HepG2 (cell line): ENCODE measurements around the gene KRTAP10-11. TPM values are rescaled to one million over a fixed set of nuclear protein-coding genes. Genes with fewer than 3 reads are reported as not detected.
"Not testable (repeated sequence)": the region's sequence is repeated elsewhere in the genome, so short reads cannot be mapped to it uniquely, and the experiment has no call there.

Source experiments
- ATAC-seq: fragments of 200-7000 bp; cut with Tn5 transposase; 3 replicates; pipeline ENCODE4 v1.9.1; 2020; ENCODE audit warnings: mild to moderate bottlenecking, moderate library complexity
- BruUV-seq: library from RNA; stranded (reverse); fragments of 400-500 nt; replicated peaks from 2 replicates; lab custom pipeline; 2021; lab: Mats Ljungman, UMichigan
- CTCF ChIA-PET: fragments of 300-600 bp; formaldehyde crosslinking; extraction: SDS; loops from one replicate; lab custom pipeline; 2021; ENCODE audit warnings: low total read pairs, inconsistent platforms, low intra/inter-chr PET ratio; lab: Yijun Ruan, JAX
- POLR2A ChIA-PET: fragments of 350-600 bp; sonication (Branson Sonifier 250); formaldehyde crosslinking; loops from one replicate; lab custom pipeline; 2020; ENCODE audit warnings: antibody characterized with exemption, inconsistent platforms; lab: Yijun Ruan, JAX
- DNase-seq: peaks from one replicate; pipeline ENCODE4 v3.0.0-alpha.2; 2015; ENCODE audit warnings: low spot score
- FAIRE-seq: peaks from 3 replicates; lab custom pipeline; 2011; peaks lifted over from hg19 to GRCh38; lab: Jason Lieb, UNC
- H2AFZ ChIP-seq: one replicate; pipeline ENCODE4 v1.6.1; 2011; ENCODE audit warnings: low read length, inconsistent platforms
- H3K27ac ChIP-seq: fragments of 300-600 bp; 3 replicates; pipeline ENCODE4 v1.8.0; 2011; ENCODE audit warnings: mixed run types, mild to moderate bottlenecking, mixed read lengths, low read length, inconsistent platforms; ENCODE audit not compliant: insufficient read depth; ENCODE audit errors: extremely low read length
- H3K27me3 ChIP-seq, 2 experiments: fragments of 200-600 bp in 1 of 2; 2 replicates in 1 of 2; 3 replicates in 1 of 2; pipeline versions ENCODE4 v1.6.0 to v1.8.0; 2011; ENCODE audit warnings: low read length in 2 of 2, mild to moderate bottlenecking in 2 of 2, moderate library complexity in 2 of 2, inconsistent platforms in 1 of 2; ENCODE audit not compliant: insufficient read depth in 2 of 2, control insufficient read depth in 1 of 2
- H3K36me3 ChIP-seq, 2 experiments: fragments of 200-600 bp in 1 of 2; replicated peaks in 1 of 2; 2 replicates in 1 of 2; 3 replicates in 1 of 2; pipeline versions ENCODE4 v1.5.1 to v1.8.0; 2011; ENCODE audit warnings: low read length in 2 of 2, inconsistent platforms in 1 of 2; ENCODE audit not compliant: insufficient read depth in 2 of 2, control insufficient read depth in 1 of 2
- H3K4me1 ChIP-seq: 2 replicates; pipeline ENCODE4 v1.5.1; 2012; ENCODE audit warnings: low read length, inconsistent platforms; ENCODE audit not compliant: insufficient read depth
- H3K4me2 ChIP-seq: 2 replicates; pipeline ENCODE4 v1.6.0; 2011; ENCODE audit warnings: low read depth, low read length, inconsistent platforms
- H3K4me3 ChIP-seq, 3 experiments: fragments of 200-600 bp in 1 of 3; sonication (generic), shearing (Covaris generic) in 1 of 3; replicated peaks in 1 of 3; 2 replicates each; pipeline ENCODE4 v1.5.1; 2011 to 2016; ENCODE audit warnings: low read length in 3 of 3, inconsistent platforms in 2 of 3, low read depth in 2 of 3, mild to moderate bottlenecking in 2 of 3, control low read depth in 1 of 3, mixed read lengths in 1 of 3; ENCODE audit not compliant: insufficient read depth in 1 of 3
- H3K79me2 ChIP-seq: one replicate; pipeline ENCODE4 v1.6.1; 2011; ENCODE audit warnings: low read length, inconsistent platforms; ENCODE audit not compliant: insufficient read depth
- H3K9ac ChIP-seq: 2 replicates; pipeline ENCODE4 v1.6.0; 2011; ENCODE audit warnings: mild to moderate bottlenecking, low read depth, low read length, inconsistent platforms; ENCODE audit not compliant: insufficient read depth
- H3K9me3 ChIP-seq: 2 replicates; pipeline ENCODE4 v1.5.1; 2012; ENCODE audit warnings: mild to moderate bottlenecking, low read length
- H4K20me1 ChIP-seq: 2 replicates; pipeline ENCODE4 v1.6.0; 2011; ENCODE audit warnings: inconsistent platforms, mild to moderate bottlenecking, low read length, moderate library complexity; ENCODE audit not compliant: insufficient read depth
- CHD4 ChIP-seq: fragments of 200-600 bp; sonication (generic); IDR thresholded peaks from 2 replicates; pipeline ENCODE4 v1.7.0; 2017; ENCODE audit warnings: mild to moderate bottlenecking, low read length, borderline replicate concordance
- RFXAP ChIP-seq: sonication (generic); formaldehyde crosslinking; IDR thresholded peaks from 2 replicates; pipeline ENCODE4 v1.4.0; 2020; ENCODE audit warnings: missing genetic modification reagents, borderline replicate concordance
- SRSF1 ChIP-seq: fragments of 200-400 bp; formaldehyde crosslinking; optimal IDR thresholded peaks from 2 replicates; pipeline ENCODE3; 2017; ENCODE audit warnings: mild to moderate bottlenecking, low read depth, low read length, moderate library complexity
- TGIF2 ChIP-seq: IDR thresholded peaks from 2 replicates; pipeline ENCODE4 v1.6.1; 2016; ENCODE audit warnings: control low read depth, missing compliant biosample characterization
- ZEB1 ChIP-seq: IDR thresholded peaks from 2 replicates; pipeline ENCODE4 v1.6.1; 2012; ENCODE audit warnings: mild to moderate bottlenecking, low read depth, inconsistent platforms; ENCODE audit not compliant: insufficient replicate concordance
- ZNF33A ChIP-seq: sonication (generic); formaldehyde crosslinking; IDR thresholded peaks from 2 replicates; pipeline ENCODE4 v1.5.1; 2020; ENCODE audit warnings: missing genetic modification reagents, mild to moderate bottlenecking, moderate library complexity, borderline replicate concordance
- WGBS: methylation state at CpG from one replicate; pipeline ENCODE4 v1.1.6; 2017; ENCODE audit warnings: low lambda C conversion rate; 5-methylcytosine and 5-hydroxymethylcytosine counted together
- in situ Hi-C: cut with HindIII; loops from 2 replicates; pipeline ENCODE4 v1.10.0; 2017; ENCODE audit warnings: low pct_unique_long_range_greater_than_20kb; ENCODE audit not compliant: extremely low pct_ligation_motif_present
- intact Hi-C: fragments of 100-400 bp; cut with micrococcal nuclease; formaldehyde crosslinking; loops from one replicate; pipeline ENCODE4 v1.10.0; 2022; ENCODE audit not compliant: unreplicated experiment
- polyA plus RNA-seq, 8 experiments: library from polyadenylated mRNA; depleted of rRNA in 3 of 8; stranded (reverse) in 7 of 8; unstranded in 1 of 8; fragments of >200 nt; fragmentation: Illumina TruSeq in 4 of 8; extraction: Trizol in 4 of 8; gene quantifications; 2 replicates each; pipeline versions ENCODE4 v1.2.1 to v1.2.3, GENCODE V29; 2011 to 2016; ENCODE audit warnings: low read depth in 4 of 8, missing spikeins in 1 of 8, mixed read lengths in 1 of 8; ENCODE audit not compliant: insufficient read depth in 1 of 8
- total RNA-seq, 5 experiments: library from RNA; depleted of rRNA; stranded (reverse); fragments of >200 nt; fragmentation: Illumina TruSeq; extraction: Trizol; gene quantifications; 2 replicates each; pipeline ENCODE4 v1.2.3, GENCODE V29; 2016; ENCODE audit warnings: low read depth in 1 of 5
- TF ChIP-seq, protein P1 (sequence below): sonication (generic); formaldehyde crosslinking; conservative IDR thresholded peaks from 2 replicates; pipeline ENCODE4 v1.4.0; 2020; ENCODE audit warnings: missing genetic modification reagents
- TF ChIP-seq, protein P2 (sequence below): sonication (generic); formaldehyde crosslinking; IDR thresholded peaks from 2 replicates; pipeline ENCODE4 v1.5.0; 2020; ENCODE audit warnings: missing genetic modification reagents, mild to moderate bottlenecking, borderline replicate concordance
- TF ChIP-seq, protein P3 (sequence below): sonication (generic); formaldehyde crosslinking; conservative IDR thresholded peaks from 2 replicates; pipeline ENCODE4 v1.4.0; 2020; ENCODE audit warnings: missing genetic modification reagents

KRTAP10-11 gene
- total and polyA plus RNA-seq, 2 of the 13 experiments (the other 11 are each of a cell fraction or from before 2014, with no cell fraction given), result not detected

DNA sequence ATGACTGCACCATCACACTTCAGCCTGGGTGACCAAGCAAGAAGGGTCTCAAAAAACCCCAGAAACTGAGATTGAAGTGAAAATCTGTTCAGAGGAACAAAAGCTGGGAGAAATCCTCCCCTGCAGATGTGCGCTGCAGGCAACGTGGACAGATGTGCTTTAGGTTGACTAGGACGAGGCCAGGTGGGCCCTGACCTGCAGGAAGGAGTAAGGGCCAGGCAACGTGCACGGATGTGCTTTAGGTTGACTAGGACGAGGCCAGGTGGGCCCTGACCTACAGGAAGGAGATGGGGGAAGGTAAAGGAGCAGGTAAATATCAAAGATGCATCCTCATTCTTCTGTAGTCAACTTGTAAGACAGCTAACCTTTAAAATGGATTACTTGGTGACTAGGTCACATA, 38.3 kb downstream of the KRTAP10-11 start:
- H3K9me3 ChIP-seq, result no peaks in the 10 kb centered on the region
- 25% methylated on average over 6 of the region's 6 CpGs for WGBS
- no peak overlapping the region for H2AFZ ChIP-seq
- H3K4me3 ChIP-seq, result no peak overlapping the region
- H3K9ac ChIP-seq, result no peak overlapping the region
- POLR2A ChIA-PET, result no interaction called here
- no TSS peak for BruUV-seq
- CTCF ChIA-PET, result no interaction called here
- ATAC-seq, result no peak
- H3K4me2 ChIP-seq, result no peak overlapping the region
- no peak for DNase-seq
- in situ Hi-C loops, result no loop called here
- no peaks in the 10 kb centered on the region for H3K4me1 ChIP-seq
- H3K79me2 ChIP-seq, result no peaks in the 10 kb centered on the region
- intact Hi-C loops, result no loop called here
- FAIRE-seq, result no peak
- H4K20me1 ChIP-seq, result no peaks in the 10 kb centered on the region
- no peak for TF ChIP-seq TGIF2
- TF ChIP-seq, protein P1, sequence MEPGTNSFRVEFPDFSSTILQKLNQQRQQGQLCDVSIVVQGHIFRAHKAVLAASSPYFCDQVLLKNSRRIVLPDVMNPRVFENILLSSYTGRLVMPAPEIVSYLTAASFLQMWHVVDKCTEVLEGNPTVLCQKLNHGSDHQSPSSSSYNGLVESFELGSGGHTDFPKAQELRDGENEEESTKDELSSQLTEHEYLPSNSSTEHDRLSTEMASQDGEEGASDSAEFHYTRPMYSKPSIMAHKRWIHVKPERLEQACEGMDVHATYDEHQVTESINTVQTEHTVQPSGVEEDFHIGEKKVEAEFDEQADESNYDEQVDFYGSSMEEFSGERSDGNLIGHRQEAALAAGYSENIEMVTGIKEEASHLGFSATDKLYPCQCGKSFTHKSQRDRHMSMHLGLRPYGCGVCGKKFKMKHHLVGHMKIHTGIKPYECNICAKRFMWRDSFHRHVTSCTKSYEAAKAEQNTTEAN (CRISPR knock-in tag), result no peak
- TF ChIP-seq SRSF1, result no peak
- no peak for TF ChIP-seq ZNF33A (CRISPR knock-in tag)
- TF ChIP-seq, protein P2, sequence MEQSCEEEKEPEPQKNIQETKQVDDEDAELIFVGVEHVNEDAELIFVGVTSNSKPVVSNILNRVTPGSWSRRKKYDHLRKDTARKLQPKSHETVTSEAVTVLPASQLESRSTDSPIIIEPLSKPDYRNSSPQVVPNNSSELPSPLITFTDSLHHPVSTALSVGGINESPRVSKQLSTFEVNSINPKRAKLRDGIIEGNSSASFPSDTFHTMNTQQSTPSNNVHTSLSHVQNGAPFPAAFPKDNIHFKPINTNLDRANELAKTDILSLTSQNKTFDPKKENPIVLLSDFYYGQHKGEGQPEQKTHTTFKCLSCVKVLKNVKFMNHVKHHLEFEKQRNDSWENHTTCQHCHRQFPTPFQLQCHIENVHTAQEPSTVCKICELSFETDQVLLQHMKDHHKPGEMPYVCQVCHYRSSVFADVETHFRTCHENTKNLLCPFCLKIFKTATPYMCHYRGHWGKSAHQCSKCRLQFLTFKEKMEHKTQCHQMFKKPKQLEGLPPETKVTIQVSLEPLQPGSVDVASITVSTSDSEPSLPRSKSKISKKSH, result no peak
- TF ChIP-seq, protein P3, sequence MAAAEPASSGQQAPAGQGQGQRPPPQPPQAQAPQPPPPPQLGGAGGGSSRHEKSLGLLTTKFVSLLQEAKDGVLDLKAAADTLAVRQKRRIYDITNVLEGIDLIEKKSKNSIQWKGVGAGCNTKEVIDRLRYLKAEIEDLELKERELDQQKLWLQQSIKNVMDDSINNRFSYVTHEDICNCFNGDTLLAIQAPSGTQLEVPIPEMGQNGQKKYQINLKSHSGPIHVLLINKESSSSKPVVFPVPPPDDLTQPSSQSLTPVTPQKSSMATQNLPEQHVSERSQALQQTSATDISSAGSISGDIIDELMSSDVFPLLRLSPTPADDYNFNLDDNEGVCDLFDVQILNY (CRISPR knock-in tag), result no peak
- no peak for TF ChIP-seq CHD4
- no peak for TF ChIP-seq ZEB1
- TF ChIP-seq RFXAP (CRISPR knock-in tag), result no peak
- peaks cover 1 to 32% of the 10 kb centered on the region in 2 experiments; a peak in 4 of 5 replicates for H3K27me3 ChIP-seq
- no peaks in the 10 kb centered on the region for H3K36me3 ChIP-seq
- no peak overlapping the region for H3K27ac ChIP-seq

- WGBS, result 18% methylated on average over 2 of the region's 6 CpGs
- intact Hi-C loops, BruUV-seq, in situ Hi-C loops, CTCF ChIA-PET, H4K20me1 ChIP-seq, H3K4me3 ChIP-seq, H3K36me3 ChIP-seq, H2AFZ ChIP-seq, H3K4me2 ChIP-seq, H3K9ac ChIP-seq, FAIRE-seq, ATAC-seq, H3K27ac ChIP-seq, H3K9me3 ChIP-seq, DNase-seq, H3K4me1 ChIP-seq, H3K79me2 ChIP-seq, POLR2A ChIA-PET: not testable (repeated sequence)
- peaks cover 1 to 32% of the 10 kb centered on the region in 2 experiments; a peak in 4 of 5 replicates for H3K27me3 ChIP-seq
Observed at GRCh38 chr21:44685050-44685449, 38.8 kb downstream of the KRTAP10-11 start.
